GM12891 (cell line): ENCODE data around the gene CXXC5.

Experiments
- PAX5 ChIP-seq: IDR thresholded peaks from 2 replicates; pipeline ENCODE4 v1.6.1; 2011; ENCODE audit warnings: low read length, moderate library complexity, mild to moderate bottlenecking; ENCODE audit not compliant: insufficient read depth, severe bottlenecking
- POLR2A ChIP-seq: IDR thresholded peaks from 2 replicates; pipeline ENCODE4 v1.6.1; 2011; ENCODE audit warnings: low read depth, low read length, control low read depth
- POLR2AphosphoS5 ChIP-seq: IDR thresholded peaks from 2 replicates; pipeline ENCODE4 v1.6.1; 2011; ENCODE audit warnings: low read depth, low read length, control low read depth
- POU2F2 ChIP-seq: IDR thresholded peaks from 2 replicates; pipeline ENCODE4 v1.6.1; 2011; ENCODE audit warnings: low read depth, mild to moderate bottlenecking, control low read depth, low read length, moderate library complexity
- TAF1 ChIP-seq: IDR thresholded peaks from 2 replicates; pipeline ENCODE4 v1.6.1; 2011; ENCODE audit warnings: low read depth, low read length, control low read depth

DNA sequence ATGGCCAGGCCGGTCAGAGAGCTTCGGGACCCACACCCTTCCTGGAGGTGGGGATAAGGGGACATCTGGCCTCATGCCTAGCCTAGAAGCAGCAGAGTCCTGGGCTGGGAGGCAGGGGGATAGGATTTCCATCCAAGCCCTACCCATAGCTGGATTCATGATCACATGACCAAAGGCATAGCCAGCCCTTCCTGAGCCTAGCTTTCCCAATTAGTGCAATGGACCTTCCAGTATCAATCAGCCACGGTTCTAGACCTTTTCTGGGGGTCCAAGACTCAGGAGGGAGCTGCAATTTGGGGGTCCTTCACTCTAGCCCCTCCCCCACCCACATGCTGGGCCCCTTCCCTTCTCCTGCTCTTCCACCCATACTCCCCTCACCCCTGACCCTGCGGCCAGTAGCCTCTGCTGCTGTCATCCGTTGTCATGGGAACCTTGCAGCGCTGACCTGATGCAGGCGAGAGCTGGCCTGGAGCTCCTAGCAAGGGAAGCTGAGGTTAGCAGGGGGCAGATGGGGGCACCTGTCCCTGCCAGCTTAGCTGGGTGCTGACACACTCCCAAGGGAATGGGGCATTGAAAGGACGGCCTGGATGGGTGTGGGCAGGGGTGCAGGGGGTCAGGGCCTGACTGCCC, 44.6 kb downstream of the CXXC5 start:
- TF ChIP-seq POLR2A (no peak), PAX5 (no peak), POLR2AphosphoS5 (no peak), POU2F2 (no peak), TAF1 (no peak)
